OCI-LY3 (cell line): ENCODE data around the gene CCDC157.

Experiments
- H2AFZ ChIP-seq: fragments of 200-600, 300-600 bp; shearing (Covaris generic); 2 replicates; pipeline ENCODE4 v1.6.0; 2014; ENCODE audit warnings: antibody characterized with exemption, low read depth, low read length
- H3K27ac ChIP-seq: fragments of 200-600, 300-600 bp; sonication (generic); 2 replicates; pipeline ENCODE4 v1.5.1; 2014; ENCODE audit warnings: mild to moderate bottlenecking, low read length, moderate library complexity, mixed read lengths
- H3K27me3 ChIP-seq: fragments of 200-600, 300-600 bp; sonication (generic); 2 replicates; pipeline ENCODE4 v1.6.1; 2014; ENCODE audit warnings: low read depth, low read length, mixed read lengths
- H3K36me3 ChIP-seq: fragments of 200-600, 300-600 bp; sonication (generic); replicated peaks from 2 replicates; pipeline ENCODE3; 2014; ENCODE audit warnings: low read depth, low read length, mixed read lengths
- H3K4me1 ChIP-seq: fragments of 300-600, 200-600 bp; sonication (generic); 2 replicates; pipeline ENCODE4 v1.6.1; 2014; ENCODE audit warnings: low read length, mixed read lengths
- H3K4me2 ChIP-seq: fragments of 200-600, 300-600 bp; sonication (generic); 2 replicates; pipeline ENCODE4 v1.6.1; 2014; ENCODE audit warnings: low read length, mixed read lengths
- H3K4me3 ChIP-seq: fragments of 300-600, 200-600 bp; sonication (generic); 2 replicates; pipeline ENCODE4 v1.5.1; 2014; ENCODE audit warnings: antibody characterized with exemption, mild to moderate bottlenecking, low read length, moderate library complexity
- H3K79me2 ChIP-seq: fragments of 300-600, 200-600 bp; shearing (Covaris generic); 2 replicates; pipeline ENCODE4 v1.6.1; 2014; ENCODE audit warnings: mild to moderate bottlenecking, low read length, mixed read lengths
- H3K9ac ChIP-seq: fragments of 300-600, 200-600 bp; shearing (Covaris generic); 2 replicates; pipeline ENCODE4 v1.6.0; 2014; ENCODE audit warnings: mild to moderate bottlenecking, low read length, moderate library complexity
- H3K9me3 ChIP-seq: fragments of 200-600, 300-600 bp; shearing (Covaris generic); 2 replicates; pipeline ENCODE4 v1.6.1; 2014; ENCODE audit warnings: low read length, mixed read lengths; ENCODE audit not compliant: insufficient read depth
- H4K20me1 ChIP-seq: fragments of 200-600, 300-600 bp; sonication (generic); 2 replicates; pipeline ENCODE4 v1.6.1; 2016; ENCODE audit warnings: low read length, mixed read lengths; ENCODE audit not compliant: insufficient read depth
- CTCF ChIP-seq: fragments of 200-600, 300-600 bp; sonication (generic); IDR thresholded peaks from 2 replicates; pipeline ENCODE4 v1.5.1; 2014; ENCODE audit warnings: antibody characterized with exemption, low read length, low read depth
- EZH2phosphoT487 ChIP-seq: fragments of 200-600 bp; shearing (Covaris generic); IDR thresholded peaks from 2 replicates; pipeline ENCODE4 v1.6.1; 2018; ENCODE audit warnings: antibody characterized with exemption, mixed run types, low read depth

Gene CCDC157

GRCh38 chr22:30375312-30375849 lies 18.6 kb downstream of the CCDC157 start:
- H3K36me3 ChIP-seq, result peaks cover 3% of the 10 kb centered on the region
- H3K4me1 ChIP-seq, result peaks cover 11% of the 10 kb centered on the region
- H2AFZ ChIP-seq, result no peak overlapping the region
- TF ChIP-seq CTCF (no peak), EZH2phosphoT487 (no peak)
- no peak overlapping the region for H3K4me3 ChIP-seq
- no peaks in the 10 kb centered on the region for H4K20me1 ChIP-seq
- H3K4me2 ChIP-seq, result no peak overlapping the region
- H3K27me3 ChIP-seq, result no peaks in the 10 kb centered on the region
- H3K79me2 ChIP-seq, result no peaks in the 10 kb centered on the region
- H3K27ac ChIP-seq, result no peak overlapping the region
- H3K9ac ChIP-seq, result no peak overlapping the region
- no peaks in the 10 kb centered on the region for H3K9me3 ChIP-seq

- no peak overlapping the region for H3K9ac ChIP-seq
- peaks cover 3% of the 10 kb centered on the region for H3K36me3 ChIP-seq
- H3K4me3 ChIP-seq, result no peak overlapping the region
- no peaks in the 10 kb centered on the region for H3K27me3 ChIP-seq
- H3K4me1 ChIP-seq, result peaks cover 14% of the 10 kb centered on the region
- H4K20me1 ChIP-seq, result no peaks in the 10 kb centered on the region
- H2AFZ ChIP-seq, result no peak overlapping the region
- no peak for TF ChIP-seq EZH2phosphoT487
- no peak for TF ChIP-seq CTCF
- no peak overlapping the region for H3K4me2 ChIP-seq
- no peaks in the 10 kb centered on the region for H3K9me3 ChIP-seq
- no peak overlapping the region for H3K27ac ChIP-seq
- H3K79me2 ChIP-seq, result no peaks in the 10 kb centered on the region
These were observed 23.2 kb downstream of the CCDC157 start for GRCh38 chr22:30380011-30380410.

GRCh38 chr22:30381264-30381663 lies 24.5 kb downstream of the CCDC157 start:
- Histone ChIP-seq H3K4me2 (no peak overlapping the region), H3K27ac (no peak overlapping the region), H2AFZ (no peak overlapping the region), H3K9me3 (no peaks in the 10 kb centered on the region), H3K9ac (no peak overlapping the region), H3K36me3 (peaks cover 3% of the 10 kb centered on the region), H3K79me2 (no peaks in the 10 kb centered on the region), H3K4me3 (no peak overlapping the region), H4K20me1 (no peaks in the 10 kb centered on the region), H3K27me3 (no peaks in the 10 kb centered on the region), H3K4me1 (peaks cover 16% of the 10 kb centered on the region)
- TF ChIP-seq CTCF, result no peak
- TF ChIP-seq EZH2phosphoT487, result no peak

GRCh38 chr22:30382340-30382739 lies 25.5 kb downstream of the CCDC157 start:
- Histone ChIP-seq H4K20me1 (no peaks in the 10 kb centered on the region), H3K36me3 (peaks cover 2% of the 10 kb centered on the region), H2AFZ (no peak overlapping the region), H3K79me2 (no peaks in the 10 kb centered on the region), H3K4me3 (no peak overlapping the region), H3K27ac (no peak overlapping the region), H3K9me3 (no peaks in the 10 kb centered on the region), H3K9ac (no peak overlapping the region), H3K27me3 (no peaks in the 10 kb centered on the region), H3K4me2 (no peak overlapping the region), H3K4me1 (peaks cover 20% of the 10 kb centered on the region)
- TF ChIP-seq CTCF (no peak), EZH2phosphoT487 (no peak)
